ENCODE data around the gene EEF1AKMT2. TPM values are rescaled to one million over a fixed set of nuclear protein-coding genes. Genes with fewer than 3 reads are reported as not detected.
"Not testable (repeated sequence)": the region's sequence is repeated elsewhere in the genome, so short reads cannot be mapped to it uniquely, and the experiment has no call there.

The EEF1AKMT2 gene
- total RNA-seq, 6 donors from 2014 or later, result 3.6 to 17.3 (median 11.4) TPM

DNA sequence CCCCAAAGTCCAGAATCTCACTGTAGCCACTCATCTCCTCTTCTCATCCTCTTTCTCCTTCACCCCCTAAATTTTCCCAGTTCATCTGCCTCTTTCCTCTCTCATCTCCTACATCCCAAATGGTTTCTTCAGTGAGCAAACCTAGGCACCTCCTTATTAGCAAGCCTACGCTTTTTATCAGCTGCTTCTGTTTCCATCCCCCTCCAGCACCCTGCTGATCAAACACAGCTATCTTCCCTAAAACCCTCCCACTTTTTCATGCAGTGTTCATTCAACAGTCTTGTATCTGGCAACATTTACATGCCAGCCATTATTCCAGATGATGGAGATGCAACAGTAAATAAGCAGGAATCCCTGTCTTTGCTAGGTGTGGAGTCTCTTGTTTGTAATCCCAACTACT, 6.7 kb upstream of the EEF1AKMT2 start:
- Histone ChIP-seq H3K9me3 (no peaks in the 10 kb centered on the region), H3K4me1 (peaks cover 0 to 17% (median 9%) of the 10 kb centered on the region in 4 donors), H3K36me3 (no peaks in the 10 kb centered on the region), H3K4me3 (no peak overlapping the region), H3K27ac (no peak overlapping the region), H3K27me3 (no peaks in the 10 kb centered on the region)
- TF ChIP-seq EP300 (IDR thresholded peaks at IDR 0.05), result no peak
- DNase-seq (no peak), ATAC-seq (ENCODE audit: low FRiP score in 2 of 2) (no peak)
- WGBS, 2 donors, result 79% methylated on average over 1 of the region's 1 CpG

DNA sequence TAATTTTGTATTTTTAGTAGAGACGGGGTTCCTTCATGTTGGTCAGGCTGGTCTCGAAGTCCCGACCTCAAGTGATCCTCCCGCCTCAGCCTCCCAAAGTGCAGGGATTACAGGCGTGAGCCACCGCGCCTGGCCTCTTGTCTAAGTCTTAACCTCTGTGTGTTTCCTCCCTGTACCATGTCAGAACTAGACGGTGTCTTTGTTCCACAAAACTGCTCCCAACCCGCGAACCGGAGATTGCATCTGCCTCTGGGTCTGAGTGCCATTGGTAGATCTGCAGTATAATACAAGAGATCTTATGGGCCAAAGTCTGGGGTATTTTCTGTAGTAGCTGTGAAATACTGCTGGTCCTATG, 1.3 kb upstream of the EEF1AKMT2 start:
- H3K27me3 ChIP-seq, result no peaks in the 10 kb centered on the region
- no peak for ATAC-seq (ENCODE audit: low FRiP score in 2 of 2)
- H3K4me1 ChIP-seq, result peaks cover 0 to 23% (median 8%) of the 10 kb centered on the region in 4 donors
- 96 to 97% methylated on average over 10 to 11 of the region's 11 CpGs for WGBS, 2 donors
- TF ChIP-seq EP300 (IDR thresholded peaks at IDR 0.05) (no peak), CTCF (IDR thresholded peaks at IDR 0.05) (no peak), POLR2AphosphoS5 (IDR thresholded peaks at IDR 0.05) (no peak), POLR2A (IDR thresholded peaks at IDR 0.05) (no peak)
- peak overlapping the region in 3 of 4 donors; percentile 74 to 96 (median 88) for H3K4me3 ChIP-seq
- DNase-seq, result no peak
- H3K9me3 ChIP-seq, result no peaks in the 10 kb centered on the region
- peaks cover 0 to 10% (median 0%) of the 10 kb centered on the region in 4 donors for H3K36me3 ChIP-seq
- H3K27ac ChIP-seq, result peak overlapping the region in 1 of 4 donors; percentile 93

GRCh38 chr10:124782900-124783299, 8.8 kb downstream of the EEF1AKMT2 start:
- peaks cover 0 to 61% (median 16%) of the 10 kb centered on the region in 4 donors for H3K36me3 ChIP-seq
- not testable (repeated sequence) for DNase-seq; H3K9me3 ChIP-seq; H3K4me3 ChIP-seq; ATAC-seq (ENCODE audit: low FRiP score in 2 of 2); H3K27ac ChIP-seq; H3K27me3 ChIP-seq; H3K4me1 ChIP-seq
- 89 to 100% methylated on average over 1 of the region's 1 CpG for WGBS, 2 donors

- ATAC-seq (ENCODE audit: low FRiP score in 2 of 2), result no peak
- TF ChIP-seq POLR2AphosphoS5 (IDR thresholded peaks at IDR 0.05) (no peak), EP300 (IDR thresholded peaks at IDR 0.05) (no peak), POLR2A (IDR thresholded peaks at IDR 0.05) (no peak), CTCF (IDR thresholded peaks at IDR 0.05) (no peak)
- Histone ChIP-seq H3K4me3 (no peak overlapping the region), H3K4me1 (no peaks in the 10 kb centered on the region), H3K27ac (no peak overlapping the region), H3K9me3 (no peaks in the 10 kb centered on the region), H3K27me3 (no peaks in the 10 kb centered on the region), H3K36me3 (peaks cover 0 to 31% (median 1%) of the 10 kb centered on the region in 4 donors)
- DNase-seq, result no peak
- 89 to 97% methylated on average over 1 to 2 of the region's 2 CpGs for WGBS, 2 donors
Observed at GRCh38 chr10:124768791-124769190, 22.9 kb downstream of the EEF1AKMT2 start.

GRCh38 chr10:124765256-124765655, 26.4 kb downstream of the EEF1AKMT2 start:
- Histone ChIP-seq H3K27ac (no peak overlapping the region), H3K4me3 (no peak overlapping the region), H3K4me1 (no peaks in the 10 kb centered on the region), H3K36me3 (peaks cover 0 to 29% (median 13%) of the 10 kb centered on the region in 4 donors), H3K27me3 (no peaks in the 10 kb centered on the region), H3K9me3 (no peaks in the 10 kb centered on the region)
- 82 to 87% methylated on average over 2 of the region's 2 CpGs for WGBS, 2 donors
- ATAC-seq (ENCODE audit: low FRiP score in 2 of 2), result no peak
- DNase-seq, result no peak
- TF ChIP-seq CTCF (IDR thresholded peaks at IDR 0.05) (no peak), POLR2AphosphoS5 (IDR thresholded peaks at IDR 0.05) (no peak)

GRCh38 chr10:124763267-124763666, 28.4 kb downstream of the EEF1AKMT2 start:
- ATAC-seq (ENCODE audit: low FRiP score in 2 of 2) (no peak), DNase-seq (no peak)
- 98 to 100% methylated on average over 1 of the region's 1 CpG for WGBS, 2 donors
- Histone ChIP-seq H3K27ac (no peak overlapping the region), H3K27me3 (no peaks in the 10 kb centered on the region), H3K36me3 (peaks cover 0 to 45% (median 15%) of the 10 kb centered on the region in 4 donors), H3K9me3 (no peaks in the 10 kb centered on the region), H3K4me1 (no peaks in the 10 kb centered on the region), H3K4me3 (no peak overlapping the region)
- TF ChIP-seq EP300 (IDR thresholded peaks at IDR 0.05), result no peak
- TF ChIP-seq POLR2A (IDR thresholded peaks at IDR 0.05), result no peak
- TF ChIP-seq POLR2AphosphoS5 (IDR thresholded peaks at IDR 0.05), result no peak
- TF ChIP-seq CTCF (IDR thresholded peaks at IDR 0.05), result no peak
